HG03565 (cell line): ENCODE results near the gene VEZT.
"Not testable (repeated sequence)": the region's sequence is repeated elsewhere in the genome, so short reads cannot be mapped to it uniquely, and the experiment has no call there.

Experiments used
- ATAC-seq: cut with Tn5 transposase; IDR thresholded peaks from one replicate; pipeline ENCODE4 v1.9.1; 2021; ENCODE audit warnings: mild to moderate bottlenecking, moderate library complexity; ENCODE audit not compliant: unreplicated experiment

VEZT gene

DNA sequence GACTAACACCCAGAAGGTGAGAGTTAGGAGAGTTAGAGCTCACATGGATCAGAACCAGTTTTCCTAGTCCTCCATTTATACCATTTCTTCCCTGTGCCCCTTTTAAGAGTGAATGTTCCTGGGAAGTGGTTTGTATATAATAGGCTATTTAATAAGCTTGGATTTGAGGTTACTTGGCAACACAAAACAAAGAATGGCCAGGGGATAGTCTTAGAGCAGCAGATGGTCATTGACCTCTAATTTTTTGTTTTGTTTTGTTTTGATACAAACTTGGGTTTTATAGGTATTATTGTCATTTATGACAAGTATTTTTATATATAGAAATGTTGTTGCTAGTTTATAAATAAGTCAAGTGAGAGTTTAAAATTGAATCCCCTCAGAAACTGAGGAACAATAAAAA is 35.8 kb downstream of the VEZT start:
- no peak for ATAC-seq

DNA sequence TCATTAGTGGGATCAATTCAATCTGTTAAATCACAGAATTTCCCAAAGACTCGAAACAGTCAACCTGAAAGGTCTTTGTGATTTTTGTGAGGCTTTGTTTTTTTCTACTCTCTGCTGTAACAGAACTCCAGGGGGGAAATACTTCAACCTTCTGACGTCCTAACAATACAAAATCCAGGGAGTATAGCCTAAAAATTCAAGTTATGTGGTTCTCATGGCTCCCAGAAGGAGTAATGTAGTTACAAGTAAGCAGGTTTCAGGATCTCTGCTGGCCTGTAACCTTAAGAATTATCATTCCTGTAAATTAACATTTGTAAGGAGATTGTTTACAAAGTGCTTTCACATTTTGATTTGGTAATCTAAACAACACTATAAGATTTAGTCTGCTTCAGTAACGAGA is 39.9 kb downstream of the VEZT start:
- ATAC-seq = no peak

DNA sequence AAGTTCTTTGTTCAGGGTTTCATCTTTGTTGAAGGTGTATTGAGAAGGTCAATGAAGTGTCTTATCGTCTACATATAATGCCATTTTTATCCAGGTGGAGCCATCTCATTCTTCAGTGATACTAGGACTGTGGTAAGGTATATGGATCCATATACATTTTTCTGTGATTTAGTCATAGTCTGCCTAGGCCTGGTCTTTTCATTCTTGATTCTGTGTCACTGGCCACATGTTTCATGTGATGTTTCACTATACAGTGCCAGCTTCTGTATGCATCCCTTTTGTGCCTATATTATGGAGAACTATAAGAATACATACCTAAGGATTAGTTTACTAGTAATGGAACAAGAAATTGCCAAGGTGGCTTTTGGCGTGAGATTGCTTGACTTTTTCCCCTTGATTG is 40.5 kb downstream of the VEZT start:
- no peak for ATAC-seq

DNA sequence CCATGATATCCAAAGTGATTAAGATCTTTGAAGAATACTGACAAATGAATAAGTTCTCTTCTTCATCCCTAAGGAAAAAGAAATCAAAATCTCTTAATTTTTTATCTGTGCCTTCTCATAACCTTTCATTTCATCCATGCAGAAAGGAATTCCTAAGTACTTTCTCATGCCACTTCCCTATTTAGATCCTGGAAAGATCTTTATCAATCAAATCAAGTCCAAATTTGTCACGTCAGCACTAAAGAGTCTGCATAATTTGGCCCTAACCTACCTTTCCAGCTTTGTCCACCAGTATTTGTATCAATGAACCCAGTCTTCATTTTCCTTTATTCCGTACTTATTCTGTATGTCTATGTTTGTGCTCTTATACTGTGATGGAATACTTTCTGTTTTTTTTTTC is 41.2 kb downstream of the VEZT start:
- ATAC-seq = no peak

DNA sequence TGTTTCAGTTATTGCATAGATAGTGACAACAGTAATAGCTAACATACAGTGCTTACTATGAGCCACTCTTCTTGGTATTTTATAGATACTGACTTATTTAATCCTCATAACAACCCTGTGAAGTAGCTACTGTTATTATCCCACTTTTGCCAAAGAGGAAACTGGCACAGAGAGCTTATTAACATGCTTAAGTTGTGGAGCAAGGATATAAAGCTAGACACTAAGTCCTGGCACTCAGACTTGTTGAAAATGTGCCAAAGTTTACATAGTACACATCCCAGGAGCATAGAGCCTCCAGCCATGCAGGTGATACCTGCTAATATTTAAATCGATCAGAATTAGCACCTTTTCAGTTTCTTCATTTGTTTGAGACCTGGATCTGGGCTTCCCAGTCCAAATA is 41.8 kb downstream of the VEZT start:
- no peak for ATAC-seq

DNA sequence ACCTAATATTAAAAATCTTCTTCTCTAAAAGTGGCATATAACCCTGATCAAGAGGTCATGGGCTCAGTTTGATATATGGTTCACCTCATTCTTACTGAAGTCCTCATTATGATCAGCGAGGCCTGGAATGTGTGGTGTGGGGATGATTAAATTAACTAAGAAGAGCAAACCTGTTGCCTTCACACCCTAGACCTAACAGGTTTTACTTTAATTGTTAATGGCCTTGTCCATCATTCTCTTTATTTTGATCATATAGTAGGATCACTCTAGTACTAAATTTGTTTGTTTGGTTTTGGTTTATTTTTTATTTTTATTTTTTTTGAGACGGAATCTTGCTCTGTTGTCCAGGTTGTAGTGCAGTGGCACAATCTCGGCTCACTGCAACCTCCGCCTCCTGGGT is 43.5 kb downstream of the VEZT start:
- ATAC-seq = no peak

DNA sequence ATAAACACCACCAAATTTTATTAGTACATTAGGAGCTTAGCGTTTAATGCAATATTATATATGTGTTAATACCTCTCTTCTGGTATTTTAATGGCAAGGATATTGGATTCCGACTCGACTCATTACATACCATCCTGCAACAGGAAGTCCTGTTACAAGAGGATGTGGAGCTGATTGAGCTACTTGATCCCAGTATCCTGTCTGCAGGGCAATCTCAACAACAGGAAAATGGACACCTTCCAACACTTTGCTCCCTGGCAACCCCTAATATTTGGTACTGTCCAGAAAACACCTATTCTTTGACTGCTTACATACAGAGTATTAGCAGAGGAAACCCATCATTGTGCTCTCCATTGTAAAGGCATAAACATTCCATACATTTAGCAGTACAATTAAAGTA is 45.2 kb downstream of the VEZT start:
- no peak for ATAC-seq

DNA sequence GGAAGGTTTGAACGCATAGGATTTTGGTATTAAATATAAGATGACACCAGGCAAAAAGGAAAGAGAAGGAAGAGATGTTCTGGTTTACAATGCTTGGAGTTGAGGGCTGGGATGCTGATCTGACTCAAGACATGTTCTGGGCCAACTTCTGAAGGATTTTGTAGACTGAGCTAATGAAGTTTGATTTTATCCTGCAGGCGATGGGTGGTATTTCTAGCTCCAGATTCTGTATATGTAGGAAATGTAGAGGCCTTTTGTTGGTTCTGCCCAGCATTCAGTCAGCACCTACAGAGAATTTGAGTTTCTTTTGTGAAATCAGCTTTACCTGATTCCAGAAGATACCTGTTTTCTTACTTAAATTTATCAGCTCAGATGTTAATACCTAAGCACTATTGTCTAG is 48.2 kb downstream of the VEZT start:
- ATAC-seq = no peak

DNA sequence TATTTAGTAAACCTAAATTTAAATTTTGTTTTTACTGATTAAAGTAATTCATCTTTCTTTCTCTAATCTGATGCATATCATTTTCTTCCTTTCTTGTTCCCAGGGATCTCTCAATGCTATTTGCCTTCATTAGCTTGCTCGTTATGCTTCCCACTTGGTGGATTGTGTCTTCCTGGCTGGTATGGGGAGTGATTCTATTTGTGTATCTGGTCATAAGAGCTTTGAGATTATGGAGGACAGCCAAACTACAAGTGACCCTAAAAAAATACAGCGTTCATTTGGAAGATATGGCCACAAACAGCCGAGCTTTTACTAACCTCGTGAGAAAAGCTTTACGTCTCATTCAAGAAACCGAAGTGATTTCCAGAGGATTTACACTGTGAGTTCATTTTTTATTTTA is 48.6 kb downstream of the VEZT start:
- ATAC-seq = no peak

DNA sequence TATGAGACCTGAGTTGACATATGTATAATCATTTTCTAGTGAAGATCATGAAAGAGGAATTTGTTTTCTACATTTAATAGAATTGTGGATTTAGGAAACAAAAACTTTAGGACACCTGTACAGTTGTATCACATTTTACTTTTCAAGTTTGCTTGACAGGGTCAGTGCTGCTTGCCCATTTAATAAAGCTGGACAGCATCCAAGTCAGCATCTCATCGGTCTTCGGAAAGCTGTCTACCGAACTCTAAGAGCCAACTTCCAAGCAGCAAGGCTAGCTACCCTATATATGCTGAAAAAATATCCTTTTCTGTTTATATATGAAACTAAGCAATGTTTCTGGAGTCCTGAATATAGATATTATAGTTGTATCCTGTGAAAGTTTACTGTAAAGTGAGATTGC is 52.3 kb downstream of the VEZT start:
- no peak for ATAC-seq

DNA sequence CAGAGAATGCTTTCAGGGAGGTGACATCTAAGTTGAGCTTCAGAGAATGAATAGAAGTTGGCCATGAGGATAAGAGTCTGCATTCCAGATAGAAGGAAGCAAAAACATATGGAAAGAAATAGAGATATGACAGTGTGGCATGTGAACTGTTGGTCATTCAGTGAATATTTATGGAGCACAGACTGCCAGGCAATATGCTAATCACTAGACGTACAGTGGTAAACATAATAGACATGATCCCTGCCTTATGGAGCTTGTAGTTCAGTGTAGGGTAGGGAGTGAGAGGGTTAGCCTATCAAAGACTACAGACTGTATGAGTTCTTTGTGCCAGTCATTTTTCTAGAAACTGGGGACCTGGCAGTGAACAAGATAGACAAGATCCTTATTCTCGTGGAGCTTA is 53.9 kb downstream of the VEZT start:
- no peak for ATAC-seq

DNA sequence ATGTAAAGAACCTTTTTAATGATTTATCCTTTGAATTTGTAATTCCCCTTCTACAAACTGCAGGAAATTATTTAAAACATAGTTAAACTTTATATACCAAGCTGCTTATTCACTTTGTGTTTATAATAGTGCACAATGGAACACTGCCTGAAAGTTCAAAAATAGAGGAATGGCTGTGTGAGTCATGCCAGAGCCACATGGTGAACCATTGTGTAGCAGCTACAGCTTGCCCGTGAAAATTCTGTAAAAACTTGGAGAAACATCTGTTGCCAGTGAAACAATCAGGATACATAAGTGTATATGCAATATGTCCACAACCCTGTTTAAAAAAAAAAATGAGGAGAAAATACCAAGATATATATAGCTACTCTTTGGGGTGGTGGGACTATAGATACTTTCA is 59.5 kb downstream of the VEZT start:
- ATAC-seq = no peak

DNA sequence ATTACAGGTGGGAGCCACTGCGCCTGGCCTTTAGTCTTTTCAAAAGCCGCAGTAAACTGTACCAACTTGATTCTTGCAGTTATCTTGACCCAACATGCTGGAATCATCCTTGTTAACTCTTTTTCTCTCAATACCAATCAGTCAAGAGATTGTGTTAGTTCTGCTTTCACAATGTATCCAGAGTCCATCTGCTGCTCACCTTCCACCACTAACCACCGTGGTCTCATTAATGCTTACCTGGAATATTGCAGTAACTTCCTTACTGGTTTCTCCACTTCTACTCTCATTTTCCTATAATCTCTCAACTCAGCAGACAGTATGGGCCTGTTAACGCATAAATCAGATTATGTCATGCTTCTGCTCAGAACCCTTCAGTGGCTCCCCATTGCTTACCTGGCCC is 62.2 kb downstream of the VEZT start:
- ATAC-seq = no peak

DNA sequence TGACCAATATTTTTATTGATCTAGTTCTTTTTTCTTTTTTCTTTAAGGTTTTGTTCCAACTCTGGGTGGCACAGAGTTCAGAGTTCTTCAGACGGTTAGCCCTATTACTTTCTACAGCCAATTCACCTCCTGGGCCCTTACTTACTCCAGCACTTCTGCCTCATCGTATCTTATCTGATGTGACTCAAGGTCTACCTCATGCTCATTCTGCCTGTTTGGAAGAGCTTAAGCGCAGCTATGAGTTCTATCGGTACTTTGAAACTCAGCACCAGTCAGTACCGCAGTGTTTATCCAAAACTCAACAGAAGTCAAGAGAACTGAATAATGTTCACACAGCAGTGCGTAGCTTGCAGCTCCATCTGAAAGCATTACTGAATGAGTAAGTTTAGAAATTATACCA is 64.7 kb downstream of the VEZT start:
- no peak for ATAC-seq

DNA sequence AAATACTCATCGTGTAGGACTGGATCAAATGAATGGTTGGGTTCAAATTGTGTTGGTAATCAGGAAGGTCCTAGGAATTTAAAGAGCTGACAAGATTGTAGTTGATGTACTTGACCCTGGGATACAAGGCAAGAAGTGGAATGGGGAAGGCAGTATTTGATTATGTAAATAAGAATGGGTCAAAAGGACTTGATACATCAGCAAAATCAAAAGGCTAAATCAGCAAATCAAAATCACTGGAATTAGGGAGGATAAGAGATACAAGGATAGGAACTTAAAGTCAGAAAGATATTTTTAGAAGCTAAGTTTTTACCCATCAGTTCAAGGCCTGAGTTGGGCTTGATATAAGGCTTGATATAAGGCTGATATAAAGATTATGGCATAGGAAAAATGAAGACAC is 65.8 kb downstream of the VEZT start:
- no peak for ATAC-seq

DNA sequence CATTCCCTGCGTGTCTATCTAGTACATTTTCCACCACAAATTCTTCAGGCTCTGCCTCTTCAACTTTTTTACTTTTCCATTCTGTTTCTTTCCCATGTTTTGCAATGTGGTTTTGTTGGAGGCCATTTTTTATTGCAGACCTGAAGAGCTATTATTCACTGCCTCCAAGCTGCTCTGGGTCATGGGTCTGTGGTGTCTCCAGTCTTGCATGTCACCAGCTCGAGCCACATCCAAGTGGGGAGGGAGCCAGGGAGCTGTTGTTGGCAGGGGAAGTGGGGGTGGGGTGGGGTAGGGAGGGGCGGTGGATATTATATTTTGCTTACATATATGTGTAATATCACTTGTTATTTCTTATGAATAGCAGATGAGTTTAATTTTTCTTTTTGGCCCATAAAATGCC is 69.1 kb downstream of the VEZT start:
- ATAC-seq = no peak

DNA sequence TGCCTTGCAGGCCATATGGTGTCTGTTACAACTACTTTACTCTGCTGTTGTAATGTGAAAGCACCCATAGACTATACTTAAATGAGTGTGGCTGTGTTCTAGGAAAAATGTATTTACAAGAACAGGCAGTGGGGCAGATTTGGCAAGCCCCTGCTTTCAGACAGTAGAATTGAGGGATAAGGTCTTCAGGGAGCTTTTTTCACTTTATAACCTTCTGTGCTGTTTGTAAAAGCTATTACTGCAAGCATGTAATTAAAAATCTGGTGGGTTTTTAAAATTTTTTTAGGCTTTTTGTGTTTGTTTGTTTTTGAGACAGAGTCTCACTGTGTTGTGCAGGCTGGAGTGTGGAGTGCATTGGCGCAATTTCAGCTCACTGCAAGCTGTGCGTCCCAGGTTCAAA is 73.9 kb downstream of the VEZT start:
- ATAC-seq = no peak

DNA sequence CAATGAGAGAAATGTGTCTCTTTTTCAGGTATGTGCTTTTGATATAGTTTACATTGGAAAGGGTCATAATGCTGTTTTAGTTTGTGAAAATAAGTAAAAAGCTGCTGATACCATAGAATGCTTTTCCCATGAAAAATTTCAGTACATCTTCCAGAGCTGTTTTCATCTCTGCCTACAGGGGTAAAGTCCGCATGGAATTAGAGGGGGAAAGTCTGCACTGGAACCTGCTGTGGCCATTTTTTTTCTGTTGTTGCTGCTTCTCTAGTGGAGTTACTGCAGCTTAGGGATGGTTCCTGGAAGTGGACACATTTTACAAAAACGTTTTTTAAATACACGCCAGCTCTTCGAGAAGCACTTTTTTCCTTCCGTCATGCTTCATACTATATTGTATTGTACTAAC is 81.3 kb downstream of the VEZT start:
- no peak for ATAC-seq

DNA sequence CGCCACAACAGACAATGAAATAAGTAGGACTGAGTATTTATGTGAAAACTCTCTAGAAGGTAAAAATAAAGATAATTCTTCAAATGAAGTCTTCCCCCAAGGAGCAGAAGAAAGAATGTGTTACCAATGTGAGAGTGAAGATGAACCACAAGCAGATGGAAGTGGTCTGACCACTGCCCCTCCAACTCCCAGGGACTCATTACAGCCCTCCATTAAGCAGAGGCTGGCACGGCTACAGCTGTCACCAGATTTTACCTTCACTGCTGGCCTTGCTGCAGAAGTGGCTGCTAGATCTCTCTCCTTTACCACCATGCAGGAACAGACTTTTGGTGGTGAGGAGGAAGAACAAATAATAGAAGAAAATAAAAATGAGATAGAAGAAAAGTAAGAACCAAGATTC is 82.7 kb downstream of the VEZT start:
- ATAC-seq = no peak

DNA sequence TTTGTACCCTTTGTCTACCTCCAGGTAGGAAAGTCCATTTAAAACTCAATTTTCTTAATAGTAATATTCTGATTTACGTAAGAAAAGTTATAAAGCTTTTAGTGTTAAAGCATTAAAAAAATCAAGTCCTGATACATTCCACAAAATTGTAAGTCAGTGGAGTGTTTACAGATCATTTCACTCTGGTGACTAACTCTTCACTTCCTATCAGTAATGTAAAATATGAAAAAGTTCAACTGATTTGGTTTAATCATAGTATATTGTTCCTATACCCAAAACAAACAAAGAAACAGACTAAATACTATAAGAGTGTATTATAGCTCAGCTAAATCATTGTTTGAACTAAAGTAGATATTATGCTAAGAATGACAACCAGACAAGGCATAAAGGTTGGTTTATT is 85.9 kb downstream of the VEZT start:
- ATAC-seq = no peak

DNA sequence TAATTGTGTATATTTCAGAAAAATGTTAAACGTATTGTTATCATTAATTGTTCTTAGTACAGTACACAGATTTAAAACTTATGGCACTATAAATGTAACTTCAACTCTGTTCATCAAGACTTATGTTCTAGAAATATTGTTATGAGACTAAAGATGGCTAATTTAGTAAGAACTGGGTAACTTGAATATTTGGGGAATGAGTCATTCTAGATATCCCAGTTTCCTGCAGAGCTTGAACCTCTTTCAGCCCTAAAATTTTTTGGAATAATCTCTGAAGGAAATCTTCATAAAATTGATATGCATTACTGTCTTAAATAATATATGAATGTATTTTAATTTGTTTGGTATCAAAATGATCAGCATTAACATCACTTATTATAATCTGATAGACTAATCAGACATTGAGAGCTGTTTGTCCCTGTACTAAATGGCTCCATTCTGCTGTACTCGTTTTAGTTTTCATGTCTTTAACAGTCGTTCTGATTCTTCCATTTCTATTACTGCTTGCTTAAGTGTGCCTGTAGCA is 87.1 kb downstream of the VEZT start:
- no peak for ATAC-seq

DNA sequence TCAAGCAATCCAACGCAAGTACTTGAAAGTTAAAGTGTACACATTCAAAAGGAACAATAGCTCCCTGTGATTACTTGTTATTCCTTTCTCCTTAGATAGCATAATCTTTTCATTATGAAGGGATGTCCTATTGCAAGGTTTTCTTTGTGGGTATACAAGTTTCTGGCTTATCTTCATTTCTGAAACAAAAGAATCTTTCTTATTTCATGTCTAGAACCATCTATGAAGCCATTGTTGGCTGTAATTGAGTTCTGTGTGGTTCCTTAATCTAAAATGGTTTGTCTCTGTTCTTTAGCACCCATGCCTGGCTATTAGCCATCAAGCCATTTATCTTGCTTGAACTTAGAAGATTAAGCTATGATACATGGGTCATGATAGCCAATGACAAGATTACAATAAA is 95.0 kb downstream of the VEZT start:
- ATAC-seq = no peak

DNA sequence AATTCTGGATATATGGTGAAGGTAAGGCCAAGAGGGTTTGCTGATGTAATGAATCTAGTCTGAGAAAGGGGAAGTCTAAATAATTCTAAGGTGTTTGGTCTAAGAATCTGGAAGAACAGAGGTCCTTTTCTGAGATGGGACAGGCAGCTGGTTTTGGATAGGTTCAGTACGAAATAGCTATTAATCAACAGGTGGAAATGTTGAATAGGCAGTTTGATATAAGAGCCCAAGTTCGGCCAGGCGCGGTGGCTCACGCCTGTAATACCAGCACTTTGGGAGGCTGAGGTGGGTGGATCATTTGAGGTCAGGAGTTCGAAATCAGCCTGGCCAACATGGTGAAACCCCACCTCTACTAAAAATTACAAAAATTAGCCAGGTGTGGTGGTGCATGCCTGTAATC is 97.1 kb downstream of the VEZT start:
- ATAC-seq = not testable (repeated sequence)

DNA sequence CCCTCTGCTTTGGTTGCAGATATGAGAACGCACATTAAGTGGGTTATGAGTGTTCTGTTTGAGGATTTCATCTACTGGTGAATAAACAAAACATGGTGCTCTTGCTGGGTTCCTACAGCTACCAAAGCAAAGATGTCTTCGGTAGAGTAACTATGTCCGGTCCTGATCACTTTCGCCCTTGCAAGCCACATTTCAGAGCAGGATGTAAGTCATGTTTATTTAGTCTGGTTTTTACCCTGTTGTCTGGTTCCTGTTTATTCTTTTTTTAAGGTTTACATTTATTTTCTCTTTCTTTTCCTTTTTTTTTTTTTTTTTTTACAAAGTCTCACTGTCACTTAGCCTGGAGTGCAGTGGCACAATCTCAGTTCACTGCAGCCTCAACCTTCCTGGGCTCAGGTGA is 99.2 kb downstream of the VEZT start:
- ATAC-seq = no peak
